K562 (cell line): Measurements from ENCODE around the gene VPS33B. TPM values are rescaled to one million over a fixed set of nuclear protein-coding genes. Genes with fewer than 3 reads are reported as not detected.

Experiments used
- CREB5 ChIP-seq: fragments of 250-450 bp; sonication (Bioruptor Pico); IDR thresholded peaks from 2 replicates; pipeline ENCODE4 v1.5.0; 2020; ENCODE audit warnings: mild to moderate bottlenecking
- FOSL1 ChIP-seq: fragments of 200-800 bp; sonication (Bioruptor generic); conservative IDR thresholded peaks from 2 replicates; pipeline ENCODE4 v1.6.1; 2016; ENCODE audit warnings: missing genetic modification characterization, missing compliant biosample characterization
- HDAC1 ChIP-seq, 2 experiments: fragments of 450-650 bp; IDR thresholded peaks; 2 replicates each; pipeline ENCODE4 v1.6.1; 2016 to 2017; ENCODE audit warnings: inconsistent platforms in 1 of 2, mild to moderate bottlenecking in 1 of 2, moderate library complexity in 1 of 2
- JUND ChIP-seq, 2 experiments: IDR thresholded peaks; 2 replicates in 1 of 2; 3 replicates in 1 of 2; pipeline ENCODE4 v1.6.1; 2011; ENCODE audit warnings: borderline replicate concordance in 2 of 2, low read depth in 2 of 2, low read length in 2 of 2, improper control_type of control experiment in 1 of 2, missing biosample characterization in 1 of 2, missing genetic modification characterization in 1 of 2, missing genetic modification reagents in 1 of 2
- PCBP2 ChIP-seq: fragments of 200-400 bp; formaldehyde crosslinking; IDR thresholded peaks from 2 replicates; pipeline ENCODE4 v1.6.1; 2018; ENCODE audit warnings: low read length, low read depth, mild to moderate bottlenecking, moderate library complexity; ENCODE audit not compliant: poor library complexity, severe bottlenecking
- PHF8 ChIP-seq: fragments of 200-600 bp; sonication (generic); IDR thresholded peaks from 2 replicates; pipeline ENCODE4 v1.6.1; 2012; ENCODE audit warnings: mixed run types, mild to moderate bottlenecking, inconsistent platforms, low read length, moderate library complexity, borderline replicate concordance
- RBM34 ChIP-seq: fragments of 200-400 bp; formaldehyde crosslinking; IDR thresholded peaks from 2 replicates; pipeline ENCODE4 v1.6.1; 2018; ENCODE audit warnings: low read length, borderline replicate concordance; ENCODE audit not compliant: insufficient read depth
- RCOR1 ChIP-seq, 2 experiments: IDR thresholded peaks; 2 replicates each; pipeline ENCODE4 v1.6.1; 2012; ENCODE audit warnings: low read depth in 2 of 2, low read length in 2 of 2, borderline replicate concordance in 1 of 2, improper control_type of control experiment in 1 of 2
- ZNF311 ChIP-seq: fragments of 250-450 bp; sonication (Bioruptor Pico); IDR thresholded peaks from 2 replicates; pipeline ENCODE4 v1.4.0; 2020; ENCODE audit warnings: mild to moderate bottlenecking, moderate library complexity
- ZNF436 ChIP-seq: fragments of 250-450, 450-650 bp; sonication (Bioruptor Pico); formaldehyde crosslinking; IDR thresholded peaks from 2 replicates; pipeline ENCODE4 v1.7.0; 2020; ENCODE audit warnings: mild to moderate bottlenecking
- ZNF740 ChIP-seq, 3 experiments: fragments of 200-800 bp in 1 of 3; sonication (Bioruptor generic) in 1 of 3; sonication (generic) in 1 of 3; formaldehyde crosslinking in 1 of 3; IDR thresholded peaks; 2 replicates each; pipeline versions ENCODE4 v1.6.1 to v1.8.0; 2016 to 2022; ENCODE audit warnings: mild to moderate bottlenecking in 2 of 3, missing compliant biosample characterization in 2 of 3, missing genetic modification characterization in 2 of 3, missing genetic modification reagents in 1 of 3
- polyA plus RNA-seq, 8 experiments: library from polyadenylated mRNA; depleted of rRNA in 4 of 8; stranded (reverse) in 5 of 8; unstranded in 3 of 8; fragments of >200 nt; fragmentation: Nextera tagmentation in 2 of 8; fragmentation: Illumina TruSeq in 1 of 8; extraction: Ambion mirVana in 2 of 8; extraction: Trizol in 1 of 8; gene quantifications; 2 replicates each; pipeline versions ENCODE4 v1.2.1 to v1.2.3, GENCODE V29; 2011 to 2014; ENCODE audit warnings: inconsistent platforms in 1 of 8, missing spikeins in 1 of 8
- total RNA-seq, 7 experiments: library from RNA; depleted of rRNA in 6 of 7; stranded (reverse); fragments of >200 nt in 6 of 7; fragmentation: Illumina TruSeq in 2 of 7; extraction: Trizol in 2 of 7; gene quantifications; 2 replicates each; pipeline versions ENCODE4 v1.2.1 to v1.2.3, GENCODE V29; 2011 to 2021; ENCODE audit warnings: low replicate concordance in 1 of 7

VPS33B gene
- total and polyA plus RNA-seq, 9 of the 15 experiments (the other 6 are each of a cell fraction or from before 2014, with no cell fraction given), result 9.4 to 25.5 (median 14.8) TPM

GRCh38 chr15:90954712-90955623, 67.4 kb downstream of the VPS33B start, which contains the start of gene RCCD1 (continued):
- TF ChIP-seq HDAC1 (IDR thresholded peaks at IDR 0.05) (peak in 1 of 2 experiments; percentile 86; a peak in 2 of 4 replicates), PHF8 (peak; percentile 91; the same call in 1 of the 2 replicates), CREB5 (CRISPR knock-in tag) (no peak), RCOR1 (IDR thresholded peaks at IDR 0.05; ENCODE audit: borderline replicate concordance in 1 of 2, low read depth in 2 of 2, low read length in 2 of 2) (peak; percentile 52 to 66; a peak in 2 of 4 replicates), JUND (IDR thresholded peaks at IDR 0.05; ENCODE audit: borderline replicate concordance, low read depth, low read length) (peak; percentile 71), JUND (tag; IDR thresholded peaks at IDR 0.05; ENCODE audit: borderline replicate concordance, low read depth, low read length) (peak; percentile 36; the same call in 1 of the 3 replicates), FOSL1 (tag) (peak; percentile 66), PCBP2 (no peak), ZNF436 (no peak), ZNF740 (CRISPR knock-in tag; IDR thresholded peaks at IDR 0.05) (peak; percentile 3; the same call in 1 of the 2 replicates), ZNF740 (tag; IDR thresholded peaks at IDR 0.05) (no peak), ZNF311 (no peak), RBM34 (no peak)
